B cell (primary cell): Measurements from ENCODE around the gene PFKM. TPM values are rescaled to one million over a fixed set of nuclear protein-coding genes. Genes with fewer than 3 reads are reported as not detected.

ENCODE experiments used
- ATAC-seq: fragments of 200-7000 bp; cut with Tn5 transposase; one replicate; pipeline ENCODE4 v1.10.0; 2021; ENCODE audit warnings: low read depth, mild to moderate bottlenecking, moderate number of reproducible peaks, moderate library complexity
- CTCF ChIA-PET: fragments of 350-600 bp; sonication (Branson Sonifier 250); formaldehyde crosslinking; loops from one replicate; lab custom pipeline; 2021; ENCODE audit warnings: antibody characterized with exemption, inconsistent platforms; lab: Charles Lee
- POLR2A ChIA-PET: fragments of 350-600 bp; sonication (Branson Sonifier 250); formaldehyde crosslinking; loops from one replicate; lab custom pipeline; 2021; ENCODE audit warnings: antibody characterized with exemption; lab: Charles Lee
- DNase-seq: peaks from one replicate; pipeline ENCODE4 v3.0.0; 2013
- H2AFZ ChIP-seq: 2 replicates; pipeline ENCODE4 v1.6.1; 2012; ENCODE audit warnings: mild to moderate bottlenecking, low read depth, low read length; ENCODE audit not compliant: insufficient read depth, poor library complexity, severe bottlenecking
- H3K27ac ChIP-seq, 2 donors: 1 replicate in 1 of 2; 2 replicates in 1 of 2; pipeline ENCODE4 v1.5.1; 2012 to 2013; ENCODE audit warnings: low read length in 2 of 2, mild to moderate bottlenecking in 2 of 2, moderate library complexity in 1 of 2
- H3K27me3 ChIP-seq, 4 experiments: fragments of 200-600 bp in 1 of 4; sonication (generic) in 1 of 4; replicated peaks in 1 of 4; 1 replicate in 2 of 4; 2 replicates in 2 of 4; pipeline versions ENCODE4 v1.6.1 to v1.7.0; 2013 to 2016; ENCODE audit warnings: low read length in 3 of 4, mild to moderate bottlenecking in 2 of 4, mixed read lengths in 1 of 4, moderate library complexity in 1 of 4; ENCODE audit not compliant: insufficient read depth in 4 of 4, control insufficient read depth in 3 of 4; ENCODE audit errors: control extremely low read depth in 1 of 4
- H3K36me3 ChIP-seq, 2 experiments: replicated peaks in 1 of 2; 1 replicate in 1 of 2; 2 replicates in 1 of 2; pipeline versions ENCODE4 v1.6.1 to v1.7.1; 2013; ENCODE audit warnings: low read length in 1 of 2; ENCODE audit not compliant: insufficient read depth in 2 of 2, control insufficient read depth in 1 of 2; ENCODE audit errors: control extremely low read depth in 1 of 2, extremely low read depth in 1 of 2
- H3K4me1 ChIP-seq, 2 donors: fragments of 200-600 bp in 1 of 2; sonication (generic) in 1 of 2; 1 replicate in 1 of 2; 2 replicates in 1 of 2; pipeline versions ENCODE4 v1.5.1 to v1.6.1; 2013 to 2017; ENCODE audit warnings: low read length in 2 of 2; ENCODE audit not compliant: control insufficient read depth in 2 of 2, insufficient read depth in 2 of 2
- H3K4me2 ChIP-seq: replicated peaks from 2 replicates; pipeline ENCODE3; 2012; ENCODE audit warnings: mild to moderate bottlenecking, low read depth, low read length; ENCODE audit not compliant: poor library complexity, severe bottlenecking
- H3K4me3 ChIP-seq, 5 experiments: fragments of 200-600 bp in 1 of 5; sonication (generic) in 1 of 5; 1 replicate in 3 of 5; 2 replicates in 2 of 5; pipeline versions ENCODE4 v1.5.1 to v1.7.0; 2011 to 2016; ENCODE audit warnings: low read length in 4 of 5, mild to moderate bottlenecking in 4 of 5, low read depth in 2 of 5, control low read depth in 1 of 5, moderate library complexity in 1 of 5; ENCODE audit not compliant: insufficient read depth in 1 of 5; ENCODE audit errors: control extremely low read depth in 1 of 5, extremely low read depth in 1 of 5
- H3K79me2 ChIP-seq: fragments of 200-600 bp; sonication (generic); one replicate; pipeline ENCODE4 v1.6.0; 2016; ENCODE audit warnings: low read length; ENCODE audit not compliant: control insufficient read depth, insufficient read depth
- H3K9ac ChIP-seq: fragments of 200-600 bp; sonication (generic); 2 replicates; pipeline ENCODE4 v1.6.1; 2017; ENCODE audit warnings: mild to moderate bottlenecking, low read length, moderate library complexity
- H3K9me3 ChIP-seq, 3 donors: one replicate each; pipeline versions ENCODE4 v1.6.1 to v1.7.1; 2013; ENCODE audit warnings: low read length in 2 of 3; ENCODE audit not compliant: control insufficient read depth in 2 of 3, insufficient read depth in 1 of 3; ENCODE audit errors: control extremely low read depth in 1 of 3
- H4K20me1 ChIP-seq: 2 replicates; pipeline ENCODE4 v1.6.0; 2012; ENCODE audit warnings: mild to moderate bottlenecking, low read length; ENCODE audit not compliant: insufficient read depth, control insufficient read depth, poor library complexity, severe bottlenecking
- H3K27ac Mint-ChIP-seq: one replicate; pipeline ENCODE4 v1.8.0; 2021; ENCODE audit warnings: mixed read lengths
- H3K27me3 Mint-ChIP-seq: one replicate; pipeline ENCODE4 v1.8.0; 2021; ENCODE audit warnings: mixed read lengths
- H3K4me1 Mint-ChIP-seq: one replicate; pipeline ENCODE4 v1.8.0; 2021; ENCODE audit warnings: mixed read lengths
- H3K4me3 Mint-ChIP-seq: one replicate; pipeline ENCODE4 v1.8.0; 2021; ENCODE audit warnings: mixed read lengths
- H3K9me3 Mint-ChIP-seq: one replicate; pipeline ENCODE4 v1.8.0; 2022; ENCODE audit warnings: mixed read lengths; ENCODE audit not compliant: insufficient read depth
- EZH2 ChIP-seq: IDR thresholded peaks from 2 replicates; pipeline ENCODE4 v1.6.1; 2012; ENCODE audit warnings: borderline replicate concordance, low read depth, mild to moderate bottlenecking, moderate library complexity, low read length; ENCODE audit not compliant: insufficient read depth, poor library complexity, severe bottlenecking
- WGBS: methylation state at CpG from one replicate; pipeline ENCODE4 v1.1.5; 2013; ENCODE audit warnings: missing lambda C conversion rate; ENCODE audit not compliant: insufficient coverage; 5-methylcytosine and 5-hydroxymethylcytosine counted together
- intact Hi-C: fragments of 100-400 bp; cut with micrococcal nuclease; formaldehyde crosslinking; loops from one replicate; pipeline ENCODE4 v1.10.0; 2022
- polyA plus RNA-seq: library from polyadenylated mRNA; depleted of rRNA; stranded (reverse); fragments of >200 nt; gene quantifications from 2 replicates; pipeline ENCODE4 v1.2.3, GENCODE V29; 2012
- total RNA-seq, 2 donors: library from RNA; stranded (reverse); fragments of 120-200 nt in 1 of 2; gene quantifications; 1 replicate in 1 of 2; 2 replicates in 1 of 2; pipeline versions ENCODE4 v1.2.3 to v1.2.4, GENCODE V29; 2013 to 2022
- TF ChIP-seq, protein P1 (sequence below): fragments of 200-600 bp; IDR thresholded peaks from one replicate; pipeline ENCODE4 v1.8.0; 2022; ENCODE audit warnings: antibody characterized with exemption, mild to moderate bottlenecking

PFKM gene
- total and polyA plus RNA-seq, 2 donors (not counting 1 experiment from before 2014, with no cell fraction given), result 20.3 to 43.0 TPM

DNA sequence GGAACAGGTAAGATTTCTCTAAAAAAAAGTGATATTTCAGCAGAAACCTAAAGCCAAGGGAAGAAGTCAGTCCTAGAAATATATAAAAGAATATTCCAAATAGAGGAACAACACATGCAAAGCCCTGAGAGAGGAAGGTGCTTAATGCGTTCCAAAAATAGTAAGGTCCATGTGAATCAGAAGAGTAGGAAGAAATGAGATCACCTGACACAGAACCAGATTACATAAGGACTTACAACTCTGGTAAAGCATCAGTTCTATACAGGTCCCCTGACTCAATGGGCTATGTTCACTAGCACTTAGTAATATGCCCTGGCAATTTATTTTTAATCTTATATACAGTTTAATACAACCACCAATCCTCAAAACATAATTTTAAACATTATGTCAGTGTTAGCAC lies 43.3 kb upstream of the PFKM start:
- Mint-ChIP-seq H3K9me3 (no peaks in the 10 kb centered on the region), H3K27me3 (no peaks in the 10 kb centered on the region), H3K4me3 (no peak overlapping the region), H3K27ac (no peak overlapping the region), H3K4me1 (no peaks in the 10 kb centered on the region)
- H4K20me1 ChIP-seq, result no peaks in the 10 kb centered on the region
- H3K27ac ChIP-seq, result no peak overlapping the region
- 100% methylated on average over 1 of the region's 1 CpG for WGBS
- H3K4me1 ChIP-seq, result no peaks in the 10 kb centered on the region
- H3K27me3 ChIP-seq, result no peaks in the 10 kb centered on the region
- CTCF ChIA-PET, result no interaction called here
- H3K36me3 ChIP-seq, result peaks cover 11 to 49% of the 10 kb centered on the region in 2 experiments
- no peak overlapping the region for H3K4me3 ChIP-seq
- TF ChIP-seq EZH2, result no peak
- TF ChIP-seq, protein P1, sequence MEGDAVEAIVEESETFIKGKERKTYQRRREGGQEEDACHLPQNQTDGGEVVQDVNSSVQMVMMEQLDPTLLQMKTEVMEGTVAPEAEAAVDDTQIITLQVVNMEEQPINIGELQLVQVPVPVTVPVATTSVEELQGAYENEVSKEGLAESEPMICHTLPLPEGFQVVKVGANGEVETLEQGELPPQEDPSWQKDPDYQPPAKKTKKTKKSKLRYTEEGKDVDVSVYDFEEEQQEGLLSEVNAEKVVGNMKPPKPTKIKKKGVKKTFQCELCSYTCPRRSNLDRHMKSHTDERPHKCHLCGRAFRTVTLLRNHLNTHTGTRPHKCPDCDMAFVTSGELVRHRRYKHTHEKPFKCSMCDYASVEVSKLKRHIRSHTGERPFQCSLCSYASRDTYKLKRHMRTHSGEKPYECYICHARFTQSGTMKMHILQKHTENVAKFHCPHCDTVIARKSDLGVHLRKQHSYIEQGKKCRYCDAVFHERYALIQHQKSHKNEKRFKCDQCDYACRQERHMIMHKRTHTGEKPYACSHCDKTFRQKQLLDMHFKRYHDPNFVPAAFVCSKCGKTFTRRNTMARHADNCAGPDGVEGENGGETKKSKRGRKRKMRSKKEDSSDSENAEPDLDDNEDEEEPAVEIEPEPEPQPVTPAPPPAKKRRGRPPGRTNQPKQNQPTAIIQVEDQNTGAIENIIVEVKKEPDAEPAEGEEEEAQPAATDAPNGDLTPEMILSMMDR, result no peak
- no peaks in the 10 kb centered on the region for H3K9me3 ChIP-seq
- no peak overlapping the region for H2AFZ ChIP-seq
- DNase-seq (no peak), ATAC-seq (no peak)
- H3K4me2 ChIP-seq, result no peak overlapping the region
- no peak overlapping the region for H3K9ac ChIP-seq
- intact Hi-C loops, result no loop called here
- POLR2A ChIA-PET, result no interaction called here
- H3K79me2 ChIP-seq, result no peaks in the 10 kb centered on the region

DNA sequence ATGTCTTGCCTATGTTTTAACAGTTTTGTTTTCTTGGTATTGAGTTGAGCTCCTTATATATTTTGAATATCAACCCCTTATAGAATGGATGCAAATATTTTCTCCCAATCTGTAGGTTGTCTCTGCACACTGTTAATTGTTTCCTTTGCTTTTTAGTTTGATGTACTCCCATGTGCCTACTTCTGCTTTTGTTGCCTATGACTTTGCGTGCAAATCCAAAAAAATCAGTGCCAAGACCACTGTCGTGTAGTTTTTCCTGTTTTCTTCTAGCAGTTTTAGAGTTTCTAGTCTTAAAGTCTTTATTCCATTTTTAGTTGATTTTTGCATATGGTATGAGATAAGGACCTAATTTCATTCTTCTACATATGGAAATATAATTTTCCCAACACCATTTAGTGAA lies 42.1 kb upstream of the PFKM start:
- POLR2A ChIA-PET, result no interaction called here
- no peak for TF ChIP-seq EZH2
- TF ChIP-seq, protein P1, result no peak
- intact Hi-C loops, result no loop called here
- Mint-ChIP-seq H3K27ac (no peak overlapping the region), H3K4me3 (no peak overlapping the region), H3K27me3 (no peaks in the 10 kb centered on the region), H3K4me1 (no peaks in the 10 kb centered on the region), H3K9me3 (no peaks in the 10 kb centered on the region)
- Histone ChIP-seq H2AFZ (no peak overlapping the region), H3K36me3 (peaks cover 10 to 50% of the 10 kb centered on the region in 2 experiments), H3K27me3 (no peaks in the 10 kb centered on the region), H3K4me1 (no peaks in the 10 kb centered on the region), H3K9ac (no peak overlapping the region), H4K20me1 (no peaks in the 10 kb centered on the region), H3K9me3 (no peaks in the 10 kb centered on the region), H3K4me2 (no peak overlapping the region), H3K79me2 (no peaks in the 10 kb centered on the region), H3K27ac (no peak overlapping the region), H3K4me3 (no peak overlapping the region)
- DNase-seq (no peak), ATAC-seq (no peak)
- WGBS, result 100% methylated on average over 1 of the region's 2 CpGs
- CTCF ChIA-PET, result no interaction called here
